ENCODE measurements around the gene CAMSAP2.

Gene CAMSAP2

GRCh38 chr1:200856716-200857357 is 118.1 kb downstream of the CAMSAP2 start:
- no peak for DNase-seq

DNA sequence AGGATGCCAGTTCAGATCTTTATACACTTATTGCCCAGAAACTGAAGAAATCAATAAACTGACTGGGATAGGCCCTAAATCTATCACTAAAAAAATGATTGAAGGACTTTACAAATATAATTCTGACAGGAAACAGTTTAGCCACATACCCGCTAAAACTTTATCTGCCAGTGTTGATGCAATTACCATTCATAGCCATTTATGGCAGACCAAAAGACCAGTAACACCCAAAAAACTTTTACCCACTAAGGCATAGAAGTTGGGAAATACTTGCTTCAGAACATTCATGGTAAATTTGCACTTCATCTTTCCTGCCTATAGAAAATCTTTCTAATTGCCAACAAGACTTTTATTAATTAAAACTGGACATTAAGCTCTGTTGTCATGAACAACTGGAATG is 119.1 kb downstream of the CAMSAP2 start:
- DNase-seq: no peak

DNA sequence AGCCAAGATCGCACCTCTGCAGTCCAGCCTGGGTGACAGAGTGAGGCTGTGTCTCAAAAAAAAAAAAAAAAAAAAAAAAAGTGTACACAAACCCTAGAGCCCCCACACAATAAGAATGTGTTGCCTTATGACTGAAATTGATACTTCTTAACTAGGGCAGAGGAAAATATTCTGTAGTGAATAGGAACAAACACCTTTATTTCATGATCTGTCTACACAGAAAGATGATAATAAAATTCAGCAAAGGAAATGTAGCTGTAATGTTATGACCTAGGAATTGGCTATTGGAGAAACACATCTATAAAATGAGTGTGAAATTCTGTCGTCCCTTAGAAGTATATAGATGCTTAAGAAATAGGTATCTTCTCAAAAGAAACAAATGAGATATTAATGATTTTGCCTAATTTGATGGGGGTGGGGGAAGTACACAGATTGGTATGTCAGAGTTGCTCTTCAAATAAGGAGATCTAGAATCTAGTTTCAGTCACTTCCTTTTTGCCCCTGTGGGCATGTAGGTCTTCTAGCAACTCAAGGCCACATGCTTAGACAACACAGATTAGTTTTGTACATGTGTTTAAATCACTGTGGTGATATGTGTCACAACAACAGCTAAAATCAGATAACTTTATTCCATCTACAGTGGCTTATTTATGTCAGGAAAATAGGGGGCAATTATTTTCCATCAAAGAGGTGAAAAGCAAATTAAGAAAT is 123.4 kb downstream of the CAMSAP2 start:
- DNase-seq: peak; percentile 48

DNA sequence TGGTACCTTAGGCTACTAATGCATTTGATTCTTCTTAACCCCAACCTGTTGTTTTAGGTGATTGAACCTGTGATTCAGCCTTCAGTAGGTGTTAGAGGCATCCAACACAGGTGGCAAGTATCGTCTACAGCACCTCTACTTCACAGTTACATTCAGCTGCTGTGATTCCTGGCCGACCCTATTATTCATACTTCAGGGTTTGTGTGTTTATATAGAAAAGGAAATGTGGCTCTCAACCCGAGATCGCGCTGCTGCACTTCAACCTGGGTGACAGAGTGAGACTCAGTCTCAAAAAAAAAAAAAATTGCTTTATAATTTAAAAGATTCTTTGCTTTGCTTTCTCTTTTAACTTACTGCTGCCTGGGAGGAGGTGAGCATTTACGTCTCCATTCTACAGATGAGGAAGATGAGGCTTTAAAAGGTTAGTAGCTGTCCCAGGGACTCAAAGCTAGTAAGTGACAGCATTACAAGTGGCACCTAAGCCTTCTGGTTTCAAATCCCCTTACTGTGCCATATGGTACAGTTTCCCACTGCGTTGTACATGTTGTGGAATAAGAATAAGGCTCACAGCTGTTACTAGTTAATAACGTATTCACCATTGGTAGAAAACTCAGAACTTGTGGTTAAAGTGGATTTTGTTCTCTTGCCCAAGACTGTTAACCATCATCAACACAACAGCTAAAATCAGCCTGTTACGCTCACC is 124.2 kb downstream of the CAMSAP2 start:
- peak; percentile 29 for DNase-seq

- DNase-seq: no peak
These were observed 127.4 kb downstream of the CAMSAP2 start for GRCh38 chr1:200866116-200866515.

DNA sequence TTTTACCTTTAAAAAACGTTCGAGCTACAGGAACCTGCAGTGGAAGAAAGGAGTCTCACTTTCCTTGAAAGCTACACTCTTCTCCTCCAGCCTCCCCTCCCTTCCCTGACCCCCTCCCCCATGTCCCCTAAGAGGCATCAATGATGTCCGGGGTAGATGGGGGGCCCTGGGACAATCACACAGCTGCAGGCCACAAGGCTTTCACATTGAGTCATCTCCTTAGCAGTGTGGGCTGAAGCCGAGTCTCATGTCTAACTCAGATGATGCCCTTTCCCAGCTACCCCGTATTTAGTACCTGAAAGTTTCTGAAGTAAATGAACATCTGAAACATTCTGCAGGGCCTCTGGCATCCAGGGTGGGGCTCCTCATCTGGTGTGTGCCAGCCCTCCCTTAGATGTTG is 127.8 kb downstream of the CAMSAP2 start:
- DNase-seq: no peak

DNA sequence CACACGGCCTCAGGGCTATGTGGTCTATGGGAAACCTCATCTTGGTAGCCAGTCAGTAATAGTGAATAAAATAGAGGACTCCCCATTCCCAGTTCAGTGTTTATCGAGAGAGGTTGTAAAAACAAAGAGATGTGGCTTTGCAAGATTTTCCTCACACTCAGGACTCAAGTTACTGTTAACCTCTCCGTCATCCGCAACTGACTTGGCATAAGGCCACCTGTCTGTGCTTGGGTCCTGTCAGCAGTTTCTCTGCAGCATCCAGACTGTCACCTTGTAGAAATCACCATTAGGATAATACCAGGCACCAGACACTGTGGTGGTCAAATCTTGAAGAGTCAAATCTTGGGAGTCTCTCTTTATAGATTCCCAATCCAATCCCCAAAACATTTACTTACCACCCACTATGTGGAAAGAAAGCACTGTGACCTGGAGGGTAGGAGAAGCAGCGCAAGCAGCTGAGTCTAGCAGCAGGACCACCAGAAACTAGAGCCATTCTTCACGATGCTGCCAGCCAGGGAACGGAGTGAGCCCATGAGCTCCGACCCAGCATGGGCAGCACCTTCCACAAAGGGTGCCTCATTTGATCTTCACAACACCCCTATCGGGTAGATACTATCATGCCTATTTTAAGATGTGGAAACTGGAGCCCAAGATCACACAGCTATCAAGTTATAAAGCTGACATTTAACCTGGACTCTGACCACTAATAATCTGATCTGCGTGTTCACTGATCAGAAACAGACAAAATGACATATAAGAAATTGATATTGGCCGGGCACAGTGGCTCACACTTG is 128.5 kb downstream of the CAMSAP2 start:
- no peak for DNase-seq

- DNase-seq: no peak
These were observed 130.7 kb downstream of the CAMSAP2 start for GRCh38 chr1:200869376-200869752.

- DNase-seq: peak; percentile 44
These were observed 131.2 kb downstream of the CAMSAP2 start for GRCh38 chr1:200869753-200870391.

DNA sequence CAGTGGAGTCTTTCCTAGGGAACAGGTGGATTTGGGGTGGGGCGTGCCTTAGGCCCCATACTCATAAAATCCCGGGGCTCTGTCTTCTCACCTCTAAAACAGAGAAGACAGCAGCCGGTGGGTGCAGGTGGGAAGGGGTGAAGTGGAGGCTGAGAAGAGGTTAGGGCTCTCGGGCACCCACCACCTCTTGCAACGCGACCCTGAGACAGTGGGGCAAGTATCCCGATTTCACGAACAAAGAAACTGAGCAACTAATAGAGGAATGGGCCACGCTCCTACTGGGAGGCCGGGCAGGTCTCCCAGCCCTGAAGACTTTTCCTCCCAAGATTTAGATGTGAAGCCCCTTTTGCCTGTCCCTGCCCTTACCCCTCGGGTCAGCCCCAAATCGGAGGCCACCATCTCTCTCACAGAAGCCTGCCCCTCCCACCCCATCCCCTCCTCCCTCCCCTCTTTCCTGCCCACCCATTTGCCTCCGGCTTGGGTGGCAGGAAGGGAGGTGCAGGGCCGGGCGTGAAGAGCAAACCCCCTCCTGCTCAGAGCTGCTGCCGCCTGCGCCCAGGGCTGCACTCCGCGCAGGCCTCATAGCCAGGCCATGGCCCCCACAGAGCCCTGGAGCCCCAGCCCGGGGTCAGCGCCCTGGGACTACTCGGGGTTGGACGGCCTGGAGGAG is 133.9 kb downstream of the CAMSAP2 start, which contains the start of gene GPR25:
TSS of gene GPR25 (plus strand) at position 536 of the 670 bp plus-strand sequence. CDS start at position 593, 57 bp downstream.
- no peak for DNase-seq

- DNase-seq: no peak
These were observed 134.5 kb downstream of the CAMSAP2 start for GRCh38 chr1:200873116-200873670.

DNA sequence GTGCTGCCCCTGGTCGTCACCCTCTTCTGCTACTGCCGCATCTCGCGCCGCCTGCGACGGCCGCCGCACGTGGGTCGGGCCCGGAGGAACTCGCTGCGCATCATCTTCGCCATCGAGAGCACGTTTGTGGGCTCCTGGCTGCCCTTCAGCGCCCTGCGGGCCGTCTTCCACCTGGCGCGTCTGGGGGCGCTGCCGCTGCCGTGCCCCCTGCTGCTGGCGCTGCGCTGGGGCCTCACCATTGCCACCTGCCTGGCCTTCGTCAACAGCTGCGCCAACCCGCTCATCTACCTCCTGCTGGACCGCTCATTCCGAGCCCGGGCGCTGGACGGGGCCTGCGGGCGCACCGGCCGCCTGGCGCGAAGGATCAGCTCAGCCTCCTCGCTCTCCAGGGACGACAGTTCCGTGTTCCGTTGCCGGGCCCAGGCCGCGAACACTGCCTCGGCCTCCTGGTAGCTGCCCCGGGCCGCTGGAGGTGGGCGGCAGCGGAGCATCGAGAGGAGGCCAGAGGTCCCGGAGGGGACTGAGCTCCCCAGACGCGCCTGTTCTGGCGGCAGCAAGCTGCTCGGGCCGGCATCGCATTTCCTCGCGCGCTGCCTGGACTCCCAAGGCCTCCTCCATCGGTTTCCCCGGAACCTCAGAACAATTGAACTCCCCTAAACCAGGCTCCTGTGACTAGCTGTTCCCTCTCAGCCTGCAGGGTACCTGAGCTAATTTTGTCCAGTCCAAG is 135.1 kb downstream of the CAMSAP2 start:
- DNase-seq: no peak

DNA sequence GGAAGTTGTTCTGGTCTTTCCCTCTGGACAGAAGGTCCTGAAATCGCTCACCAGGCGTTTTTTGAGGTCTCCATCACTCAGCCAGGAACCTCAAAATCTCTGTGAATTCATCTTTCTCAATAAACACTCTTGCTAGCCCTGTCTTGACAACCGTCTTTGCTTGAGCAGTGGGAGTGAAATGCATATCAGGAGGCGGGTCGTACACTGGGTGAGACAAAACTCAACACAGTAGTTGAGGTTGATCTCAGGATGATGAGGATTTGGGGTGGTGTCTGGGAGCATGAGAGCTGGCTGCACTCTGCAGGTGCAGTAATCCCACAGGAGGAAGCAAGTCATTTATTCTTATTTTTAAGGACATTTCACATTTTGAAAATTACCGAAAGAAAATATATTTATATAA is 136.0 kb downstream of the CAMSAP2 start:
- no peak for DNase-seq

DNA sequence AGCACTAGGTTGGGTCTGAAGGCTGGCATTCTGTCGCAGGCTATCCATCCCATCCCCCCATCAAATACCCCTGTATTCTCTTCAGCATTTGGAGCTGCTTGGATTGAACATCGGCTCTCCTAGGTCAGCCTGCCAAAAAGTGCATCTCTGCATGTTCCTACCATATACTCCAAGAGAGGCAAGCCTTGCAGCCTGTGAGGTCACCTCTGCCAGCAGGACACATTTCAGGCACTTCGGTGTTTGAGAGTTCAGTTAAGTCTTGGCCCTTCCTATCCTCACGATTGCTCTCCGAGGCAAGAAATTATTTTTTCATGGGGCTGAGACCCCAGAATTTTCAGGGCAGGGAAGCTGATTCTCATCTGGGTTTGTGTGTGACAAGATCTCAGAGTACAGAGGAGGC is 136.7 kb downstream of the CAMSAP2 start:
- no peak for DNase-seq

DNA sequence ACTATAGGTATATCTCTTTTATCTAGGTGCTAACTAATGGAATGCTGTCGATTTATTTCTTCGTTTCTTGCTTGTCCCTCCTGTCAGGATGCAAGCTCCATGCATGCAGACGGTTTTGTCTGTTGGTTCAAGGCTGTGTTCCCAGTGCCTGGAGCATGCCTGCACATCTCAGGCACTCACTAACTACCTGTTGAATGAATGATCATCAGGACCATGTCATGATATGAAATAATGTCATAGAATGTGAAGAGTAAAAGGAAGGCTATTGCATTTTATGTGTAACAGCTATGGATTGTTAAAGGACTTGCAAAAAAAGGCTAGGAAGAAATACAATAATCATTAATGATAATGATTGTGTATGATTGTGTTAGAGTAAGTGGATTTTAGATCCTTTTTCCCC is 138.3 kb downstream of the CAMSAP2 start:
- no peak for DNase-seq

- DNase-seq: no peak
These were observed 139.3 kb downstream of the CAMSAP2 start for GRCh38 chr1:200877839-200878551.

DNA sequence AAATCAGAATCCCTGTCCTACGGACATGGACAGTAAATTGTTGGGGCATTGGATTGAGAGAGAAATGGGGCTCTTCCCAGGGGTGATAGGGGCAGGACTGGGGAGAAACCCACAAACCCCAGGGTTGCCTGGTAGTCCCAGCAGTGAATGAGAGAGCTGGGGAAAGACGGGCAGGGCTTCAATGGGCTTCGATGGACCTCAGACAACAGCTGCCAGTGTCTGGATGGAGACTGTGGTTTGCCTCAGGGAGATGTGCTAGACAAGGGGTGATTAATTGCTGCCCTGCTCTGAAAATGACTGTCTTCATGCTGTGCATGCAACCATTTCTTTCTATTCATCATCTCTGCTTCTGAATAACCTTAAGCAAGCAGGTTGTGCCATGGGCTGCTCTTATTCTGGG is 141.5 kb downstream of the CAMSAP2 start:
- DNase-seq: no peak

DNA sequence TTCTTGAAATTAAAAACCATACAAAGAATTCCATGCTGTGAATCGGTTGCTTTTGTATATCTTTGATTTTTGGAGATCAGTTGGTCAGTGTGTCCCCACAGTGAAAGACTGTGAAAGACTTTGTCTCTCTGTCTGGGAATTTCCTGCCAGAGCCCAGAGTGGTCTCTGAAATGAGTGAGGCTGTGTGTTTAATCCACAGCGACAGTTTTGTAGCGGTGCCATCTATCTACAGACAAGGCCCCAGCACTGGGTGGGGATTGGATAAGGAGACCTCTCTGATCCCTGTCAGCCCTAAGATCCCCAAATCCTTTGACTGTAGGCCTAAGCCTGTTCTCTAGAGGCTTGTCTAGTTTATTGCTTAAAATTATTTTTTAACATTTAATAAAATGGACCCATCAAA is 144.4 kb downstream of the CAMSAP2 start:
- no peak for DNase-seq

DNA sequence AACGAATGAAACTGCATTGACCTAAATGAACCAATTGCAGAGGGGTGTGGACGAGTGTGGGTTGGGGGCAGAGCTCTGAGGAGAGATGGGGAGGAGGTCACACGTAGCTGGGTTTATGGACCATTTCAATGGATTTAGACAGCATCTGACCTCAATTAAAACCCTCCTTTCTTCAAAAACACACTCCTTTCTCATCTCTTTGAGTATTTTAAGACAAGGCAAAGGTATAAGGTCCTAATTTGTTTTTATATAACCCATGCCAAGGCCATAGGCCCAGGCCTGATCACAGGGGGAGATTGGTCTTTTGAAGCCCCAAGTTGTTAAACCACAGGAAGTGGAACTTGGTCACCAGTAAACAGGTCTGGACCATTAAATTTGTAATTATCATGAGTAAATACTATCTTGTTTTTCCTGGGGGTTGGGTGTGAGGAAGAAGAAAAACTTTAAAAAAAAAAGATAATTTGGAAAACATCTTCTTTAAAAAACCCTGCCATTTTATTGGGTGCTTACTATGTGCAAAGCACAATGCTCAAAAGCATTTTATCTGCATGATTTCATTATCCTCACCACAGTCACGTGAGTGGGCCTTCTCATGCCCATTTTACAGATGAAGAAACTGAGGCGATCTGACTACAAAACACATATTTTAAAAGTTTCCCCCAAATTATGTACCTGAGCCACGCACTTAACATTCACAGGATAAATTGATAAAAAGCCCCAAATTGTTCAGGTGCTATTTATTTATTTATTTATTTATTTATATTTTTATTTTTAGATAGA is 147.1 kb downstream of the CAMSAP2 start:
- no peak for DNase-seq
